GM21360 (cell line): ENCODE results near the gene QRSL1.
"Not testable (repeated sequence)": the region's sequence is repeated elsewhere in the genome, so short reads cannot be mapped to it uniquely, and the experiment has no call there.

ENCODE experiments used
- ATAC-seq: cut with Tn5 transposase; IDR thresholded peaks from one replicate; pipeline ENCODE4 v1.9.1; 2021; ENCODE audit warnings: mild to moderate bottlenecking, moderate library complexity; ENCODE audit not compliant: unreplicated experiment

Gene QRSL1

DNA sequence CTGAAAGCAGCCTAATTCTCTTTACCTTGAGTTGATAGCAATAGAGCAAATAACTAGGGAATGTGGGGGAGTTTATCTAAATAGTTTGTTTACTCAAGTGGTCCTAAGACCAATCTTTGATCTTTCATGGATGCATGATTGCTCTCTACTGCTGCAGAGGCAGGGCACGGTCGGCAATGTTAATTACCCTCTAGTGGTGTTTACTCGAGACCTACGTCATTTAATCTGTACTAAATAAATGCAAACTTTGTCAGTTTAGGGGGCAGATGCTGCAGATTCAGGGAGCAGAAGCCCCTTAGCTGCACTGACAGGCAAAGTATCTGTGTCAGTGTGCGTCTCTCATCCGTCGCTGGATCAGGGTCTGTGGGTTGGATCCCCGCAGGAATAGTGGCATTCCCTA is 7.0 kb upstream of the QRSL1 start:
- ATAC-seq, result no peak

DNA sequence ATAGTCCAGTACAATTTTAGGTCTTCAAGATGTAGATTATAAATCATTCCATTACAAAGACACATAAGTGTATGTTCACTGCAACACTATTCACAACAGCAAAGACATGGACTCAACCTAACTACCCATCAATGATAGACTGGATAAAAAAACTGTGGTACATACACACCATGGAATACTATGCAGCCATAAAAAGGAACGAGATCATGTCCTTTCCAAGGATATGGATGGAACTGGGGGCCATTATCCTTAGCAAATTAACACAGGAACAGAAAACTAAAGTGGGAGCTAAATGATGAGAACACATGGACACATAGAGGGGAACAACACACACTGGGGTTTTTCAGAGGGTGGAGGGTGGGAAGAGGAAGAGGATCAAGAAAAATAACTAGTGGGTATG is 6.3 kb upstream of the QRSL1 start:
- no peak for ATAC-seq

DNA sequence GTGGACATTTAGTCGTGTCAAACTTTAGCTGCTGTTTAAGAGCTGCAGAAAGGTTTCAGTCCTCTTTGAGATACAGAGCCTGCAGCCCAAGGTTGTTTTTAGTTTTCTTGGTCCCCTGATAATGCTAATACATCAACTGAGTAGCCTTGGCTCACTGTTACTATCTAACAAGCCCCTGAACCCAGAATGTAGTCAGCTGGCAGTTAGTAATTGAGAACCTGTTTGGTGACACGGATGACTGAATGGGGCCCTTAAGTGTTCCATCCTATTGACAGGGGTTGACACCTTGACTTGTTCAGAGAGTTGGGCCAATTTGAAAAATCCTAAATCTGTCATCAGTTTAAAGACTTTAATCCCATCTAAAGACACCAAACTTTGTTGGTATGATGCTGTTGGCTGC is 2.9 kb upstream of the QRSL1 start:
- no peak for ATAC-seq

GRCh38 chr6:106627760-106628159 is 1.6 kb upstream of the QRSL1 start:
- ATAC-seq, result not testable (repeated sequence)

- ATAC-seq, result peak; percentile 7
These were observed 698 bp upstream of the QRSL1 start for GRCh38 chr6:106628658-106629102.

DNA sequence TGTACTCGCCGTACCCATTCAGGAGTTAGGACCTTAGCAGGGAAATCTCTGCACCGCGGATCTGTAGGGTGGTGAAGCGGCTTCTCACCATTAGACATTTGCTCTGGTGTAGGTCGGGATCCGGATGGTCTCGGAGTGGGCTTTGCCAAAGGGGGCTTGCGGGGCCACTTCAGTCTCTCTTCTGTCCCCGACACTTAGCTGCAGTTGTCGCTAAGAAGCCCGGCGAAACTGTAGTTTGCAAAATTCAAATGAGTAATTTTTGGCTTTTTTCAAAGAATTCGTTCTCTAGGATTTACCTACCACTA is 433 bp downstream of the QRSL1 start:
- ATAC-seq, result no peak

DNA sequence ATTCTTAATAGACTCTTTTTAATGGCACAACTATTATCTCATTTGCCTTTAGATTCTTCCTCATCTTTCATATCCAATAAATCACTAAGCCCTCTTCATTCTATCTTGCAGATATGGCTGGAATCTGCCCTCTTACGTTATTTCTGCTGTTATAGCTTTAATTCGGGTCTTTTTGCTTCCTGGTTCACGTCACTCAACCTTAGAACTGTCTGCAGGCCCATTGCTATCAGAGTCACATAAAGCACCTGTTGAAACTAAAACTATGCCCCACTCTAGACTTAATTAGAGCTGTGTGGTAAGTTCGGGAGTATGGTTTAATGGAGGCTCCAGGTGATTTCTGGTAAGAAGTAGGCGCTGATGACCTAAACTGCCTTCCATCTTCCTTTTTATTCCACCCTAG is 988 bp downstream of the QRSL1 start:
- no peak for ATAC-seq

DNA sequence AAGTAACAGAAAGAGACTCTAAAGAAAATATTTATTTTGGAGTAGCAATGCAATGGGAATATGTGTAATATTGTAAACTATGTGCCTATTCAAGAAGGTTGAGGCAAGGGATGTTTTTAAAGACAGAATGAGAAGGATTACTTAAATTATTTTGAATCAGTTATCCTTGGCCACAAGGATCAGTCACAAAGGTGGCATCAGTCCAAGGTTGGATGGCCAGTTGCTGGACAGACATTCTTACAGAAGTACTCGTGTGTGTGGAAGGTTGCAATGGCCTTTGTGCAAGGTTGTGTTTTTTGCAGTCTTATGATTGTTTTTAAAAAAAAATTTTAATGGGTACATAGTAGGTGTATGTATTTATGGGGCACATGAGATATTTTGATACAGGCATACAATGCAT is 2.0 kb downstream of the QRSL1 start:
- ATAC-seq, result no peak

DNA sequence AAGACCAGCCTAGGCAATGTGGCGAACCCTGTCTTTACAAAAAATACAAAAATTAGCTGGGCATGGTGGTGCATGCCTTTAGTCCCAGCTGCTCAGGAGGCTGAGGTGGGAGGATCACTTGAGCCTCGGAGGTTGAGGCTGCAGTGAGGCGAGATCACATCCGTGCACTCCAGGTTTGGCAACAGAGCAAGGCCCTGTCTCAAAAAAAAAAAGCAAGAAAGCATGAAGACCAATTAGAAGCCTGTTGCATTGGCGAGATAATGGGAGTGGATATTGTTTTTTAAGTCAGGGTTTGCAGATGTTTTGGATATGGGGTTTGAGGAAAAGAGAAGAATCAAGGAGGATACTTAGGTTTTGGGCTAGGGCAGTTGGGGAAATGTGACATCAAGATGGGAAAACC is 5.2 kb downstream of the QRSL1 start:
- no peak for ATAC-seq

DNA sequence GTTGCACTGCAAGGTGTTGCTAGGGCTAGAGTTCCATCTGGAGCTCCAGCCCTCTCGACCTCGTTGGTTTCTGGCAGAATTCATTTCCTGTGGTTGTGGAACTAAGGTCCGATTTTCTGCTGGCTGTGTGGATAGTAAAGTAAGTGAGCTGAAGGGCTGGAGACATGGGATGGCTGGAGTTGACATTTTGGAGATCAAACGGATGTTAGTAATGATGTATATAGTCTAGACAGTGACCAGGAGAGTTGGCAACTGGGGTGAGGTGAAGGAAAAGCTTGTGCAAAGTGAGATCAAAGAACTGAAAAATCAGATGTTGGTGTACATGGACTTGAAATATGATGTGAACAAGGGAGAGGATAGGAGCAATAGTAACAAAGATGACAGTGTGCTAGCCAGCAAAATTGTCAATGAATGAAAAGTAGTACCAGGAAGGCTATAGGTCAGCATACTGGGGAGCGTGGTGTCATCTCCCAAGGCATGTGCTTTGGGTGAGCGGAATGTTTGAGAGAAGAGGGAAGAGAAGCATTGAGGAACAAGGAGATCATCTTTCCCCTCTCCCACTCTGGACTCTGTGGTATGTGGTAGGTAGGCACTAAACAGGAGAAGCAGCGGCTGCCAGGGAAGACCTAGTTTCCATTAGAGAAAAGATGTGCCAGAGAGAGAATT is 7.8 kb downstream of the QRSL1 start:
- peak; percentile 23 for ATAC-seq

- ATAC-seq, result peak; percentile 70
These were observed 8.5 kb downstream of the QRSL1 start for GRCh38 chr6:106637717-106638341.

- no peak for ATAC-seq
These were observed 10.4 kb downstream of the QRSL1 start for GRCh38 chr6:106639812-106640211.

GRCh38 chr6:106642476-106642875 is 13.1 kb downstream of the QRSL1 start:
- no peak for ATAC-seq

DNA sequence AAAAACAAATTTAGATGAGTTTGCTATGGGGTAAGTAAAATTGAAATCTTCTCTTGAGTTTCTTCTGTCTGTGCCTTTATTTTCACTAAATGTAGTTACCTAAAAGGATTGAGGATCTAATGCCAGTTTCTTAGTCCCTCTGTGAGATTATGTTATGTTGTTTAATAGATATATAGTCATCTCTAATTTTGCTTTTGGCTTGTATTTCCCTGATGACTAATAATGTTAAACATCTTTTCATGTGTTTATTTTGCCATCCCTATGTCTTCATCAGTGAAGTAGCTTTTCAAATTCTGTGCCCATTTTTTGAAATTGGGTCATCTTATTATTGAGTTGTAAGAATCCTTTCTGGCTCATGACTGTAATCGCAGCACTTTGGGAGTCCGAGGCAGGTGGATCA is 13.7 kb downstream of the QRSL1 start:
- ATAC-seq, result no peak

DNA sequence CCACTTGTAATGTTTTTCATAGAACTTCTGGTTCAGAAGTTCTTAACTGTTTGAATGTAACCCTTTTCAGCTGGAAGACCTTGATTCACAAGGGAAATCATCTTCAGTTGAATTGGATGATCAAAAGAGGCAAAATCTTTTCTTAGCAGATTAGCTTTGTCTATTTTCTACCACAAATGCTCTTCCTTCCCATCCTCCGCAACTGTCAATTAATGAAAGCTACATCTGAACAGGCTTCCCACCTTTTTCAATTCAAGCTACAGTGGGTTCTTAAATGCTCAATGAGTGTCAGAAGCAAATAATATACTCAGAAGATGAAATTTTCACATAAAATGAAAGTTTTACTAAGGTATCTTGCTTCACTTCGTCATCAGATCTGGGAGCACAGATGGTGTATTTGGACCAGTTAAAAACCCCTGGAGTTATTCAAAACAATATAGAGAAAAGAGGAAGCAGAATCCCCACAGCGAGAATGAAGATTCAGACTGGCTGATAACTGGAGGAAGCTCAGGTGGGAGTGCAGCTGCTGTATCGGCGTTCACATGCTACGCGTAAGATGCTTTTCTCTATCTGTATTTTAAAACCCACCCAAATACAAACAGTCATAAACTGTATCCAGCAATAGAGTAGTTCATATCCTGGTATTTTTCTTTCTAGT is 19.4 kb downstream of the QRSL1 start:
- peak; percentile 79 for ATAC-seq

- no peak for ATAC-seq
These were observed 29.1 kb downstream of the QRSL1 start for GRCh38 chr6:106658469-106658868.

GRCh38 chr6:106659859-106660258 is 30.5 kb downstream of the QRSL1 start:
- ATAC-seq, result no peak

DNA sequence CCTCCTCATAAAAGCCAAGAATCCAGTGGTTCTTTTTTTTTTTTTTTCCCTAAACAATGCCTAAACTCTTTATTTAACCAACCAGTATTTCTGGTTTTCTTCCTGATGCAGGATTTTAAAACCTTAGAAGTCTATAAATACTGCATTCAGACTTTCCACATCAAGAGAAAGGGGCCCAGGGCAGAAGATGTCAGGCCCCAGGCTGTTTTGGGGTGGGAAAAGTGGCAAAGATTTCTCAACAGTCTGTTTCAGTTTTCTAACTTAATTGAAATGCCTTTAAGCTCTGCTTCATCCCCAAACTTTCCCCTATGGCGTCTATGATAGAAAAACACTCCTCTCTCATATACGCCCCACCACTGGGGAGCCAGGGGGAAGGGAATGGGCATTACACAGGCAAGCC is 33.1 kb downstream of the QRSL1 start:
- ATAC-seq, result no peak

- peak; percentile 95 for ATAC-seq
These were observed 37.1 kb downstream of the QRSL1 start for GRCh38 chr6:106666282-106667021.

DNA sequence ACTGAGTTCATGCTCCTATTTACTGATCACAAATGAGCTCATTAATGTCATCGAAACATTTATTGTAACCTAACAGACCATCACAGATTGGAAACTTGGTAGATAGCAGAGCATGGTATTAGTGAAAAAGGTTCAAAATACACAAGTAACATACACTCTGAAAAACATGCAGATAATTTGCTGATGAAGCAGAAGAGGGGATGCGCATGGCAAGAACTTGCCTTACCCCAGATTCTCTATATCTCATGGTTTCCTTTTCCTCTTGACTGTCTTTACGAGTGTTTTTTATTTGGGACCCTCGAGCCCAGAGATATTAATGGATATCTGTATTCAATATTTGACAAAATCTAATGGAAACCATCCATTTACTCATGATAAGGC is 37.6 kb downstream of the QRSL1 start:
- no peak for ATAC-seq

DNA sequence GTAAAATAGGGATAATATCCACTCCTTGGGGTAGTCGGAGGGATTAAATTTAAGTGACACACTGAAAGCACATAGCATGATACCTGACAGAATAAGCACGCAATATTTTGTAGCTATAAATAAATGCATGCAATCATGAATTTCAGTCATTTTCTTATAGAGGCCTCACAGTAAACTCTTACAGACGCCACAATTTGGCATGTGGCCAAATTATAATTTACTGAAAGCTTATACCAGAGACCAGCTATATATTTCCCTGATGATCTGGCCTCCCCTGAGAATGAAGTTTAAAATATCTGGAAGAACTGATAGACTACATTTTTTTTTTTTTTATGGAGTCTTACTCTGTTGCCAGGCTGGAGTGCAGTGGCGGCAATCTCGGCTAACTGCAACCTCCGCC is 40.9 kb downstream of the QRSL1 start:
- no peak for ATAC-seq

DNA sequence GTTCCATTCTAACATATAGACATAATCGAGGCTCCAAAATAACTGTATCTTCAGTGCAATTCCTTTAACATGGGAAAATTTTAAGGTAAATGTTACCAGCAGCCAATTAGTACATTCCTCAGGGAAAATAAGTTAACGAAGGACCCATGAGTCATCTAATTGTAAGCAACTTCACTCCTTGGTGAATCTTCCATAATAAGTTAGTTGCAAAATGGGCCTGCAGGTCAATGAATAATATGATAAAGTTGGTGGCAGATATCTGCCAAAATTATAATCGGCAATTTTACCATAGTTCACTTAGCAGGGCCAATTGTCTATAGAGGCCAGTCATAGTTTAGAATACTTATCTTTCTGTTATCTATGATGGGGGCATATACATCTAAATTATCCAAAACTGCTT is 42.3 kb downstream of the QRSL1 start:
- no peak for ATAC-seq
